HG03571 (cell line): ENCODE results near the gene LRRC36.

Experiments
- ATAC-seq: cut with Tn5 transposase; IDR thresholded peaks from one replicate; pipeline ENCODE4 v1.9.1; 2021; ENCODE audit not compliant: unreplicated experiment

LRRC36 gene

DNA sequence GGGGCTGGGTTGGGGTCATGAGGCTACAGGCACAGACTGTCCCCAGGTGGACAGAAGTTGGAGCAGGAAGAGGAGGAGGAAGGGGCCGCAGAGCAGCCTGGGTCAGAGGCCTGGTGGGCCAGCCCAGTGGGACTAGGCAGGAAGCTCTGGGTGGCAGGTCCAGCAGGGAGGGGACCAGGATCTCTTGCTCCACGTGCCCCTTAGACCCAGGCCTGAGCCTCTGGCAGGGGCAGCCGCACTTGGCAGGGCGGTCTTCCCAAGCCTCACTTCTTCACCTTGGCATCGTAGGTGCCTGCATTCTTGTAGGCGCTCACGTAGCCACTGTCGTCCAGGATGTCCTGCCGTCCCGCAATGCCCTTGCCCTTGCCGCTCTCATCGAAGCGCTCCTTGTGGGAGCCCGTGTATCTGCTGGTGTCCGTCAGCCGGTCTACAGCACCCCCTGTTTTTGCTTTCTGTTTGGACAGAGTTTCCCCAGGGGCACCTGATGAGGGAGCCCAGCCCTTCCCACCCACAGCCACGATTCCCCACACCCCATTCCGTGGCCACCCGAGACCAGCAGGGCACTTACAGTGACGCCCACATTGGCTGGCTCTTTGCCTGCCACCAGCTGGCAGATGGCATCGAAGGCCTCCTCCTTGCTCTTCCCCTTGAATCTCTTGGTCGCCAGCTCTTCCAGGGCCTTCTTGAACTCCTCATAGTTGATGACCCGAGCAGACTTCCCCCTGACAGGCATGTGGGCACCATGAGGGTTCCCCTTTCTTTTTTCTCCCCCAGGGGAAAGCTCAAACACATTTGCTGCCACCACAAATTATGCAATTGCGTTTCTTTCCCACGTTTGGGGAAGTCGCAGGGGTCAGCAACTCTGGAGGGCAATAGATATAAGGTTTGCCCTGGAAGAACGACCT lies 63.5 kb downstream of the LRRC36 start:
- no peak for ATAC-seq

DNA sequence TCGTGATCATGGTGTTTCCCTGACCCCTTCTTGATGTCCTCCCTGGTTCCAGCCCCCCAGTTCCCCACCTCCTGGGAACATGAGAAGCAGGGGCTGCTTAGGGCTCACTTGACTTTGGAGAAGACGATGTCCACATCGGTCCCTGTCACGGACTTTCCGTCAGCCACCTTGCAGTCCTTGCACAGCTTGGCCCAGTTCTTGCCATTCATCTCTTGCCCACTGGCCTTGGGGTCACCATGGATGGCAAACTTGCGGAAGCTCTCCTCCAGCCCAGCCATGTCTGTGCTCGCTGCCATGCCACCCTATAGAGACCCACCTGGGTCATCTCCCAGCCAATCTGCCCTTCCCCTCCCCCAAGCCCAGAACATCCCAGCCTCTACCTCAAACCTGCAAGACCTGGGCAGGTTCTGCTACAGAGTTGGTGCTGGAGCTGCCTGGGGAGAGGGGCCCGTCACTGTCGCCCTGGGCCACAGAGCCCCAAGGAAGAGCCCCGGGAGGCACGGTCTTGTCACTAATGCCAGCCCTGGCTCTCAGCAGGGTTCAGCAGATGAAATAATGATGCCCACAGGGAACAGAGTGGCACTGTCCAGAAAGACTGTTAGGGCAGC lies 64.3 kb downstream of the LRRC36 start:
- no peak for ATAC-seq

DNA sequence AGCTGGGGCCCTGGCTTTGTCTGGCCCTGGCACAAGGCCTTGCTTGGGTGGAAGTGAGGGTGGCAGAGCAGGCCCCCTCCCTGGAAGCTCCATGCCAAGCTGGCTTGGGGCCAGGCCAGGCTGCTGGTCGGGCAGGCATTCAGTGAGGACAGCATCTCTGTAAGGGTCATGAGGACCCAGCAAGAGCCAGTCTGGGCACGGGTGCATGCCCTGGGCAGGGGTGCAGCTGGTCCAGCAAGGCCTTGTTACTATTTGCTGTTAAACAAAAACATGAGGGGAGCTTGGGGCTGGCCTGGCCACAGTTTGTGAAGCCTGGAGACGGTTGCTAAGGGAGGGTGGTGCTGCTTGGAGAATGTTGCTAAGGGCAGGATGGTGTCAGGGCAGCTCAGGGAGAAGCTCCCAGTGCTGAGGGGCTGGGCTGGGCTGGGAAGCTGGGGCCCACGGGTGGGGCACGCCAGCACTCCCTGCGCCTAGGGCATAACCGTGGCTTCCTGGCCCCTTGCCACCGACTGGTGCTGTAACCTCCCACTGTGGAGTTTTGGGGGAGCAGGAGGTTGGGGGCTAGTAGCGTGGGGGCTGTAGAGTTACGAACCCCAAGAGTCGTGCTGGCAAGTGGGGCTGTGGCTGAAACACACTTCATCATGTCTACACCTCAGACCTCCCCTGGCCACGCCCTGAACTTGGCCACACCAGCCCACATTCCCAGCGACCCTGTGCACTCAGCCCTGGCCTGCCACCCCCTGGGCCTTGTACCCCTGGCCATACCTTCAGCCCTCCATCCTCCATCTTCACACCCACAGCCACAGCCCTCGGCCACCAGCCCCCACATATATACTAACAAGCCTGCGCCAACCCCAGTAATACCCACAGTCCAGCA lies 65.0 kb downstream of the LRRC36 start:
- no peak for ATAC-seq

DNA sequence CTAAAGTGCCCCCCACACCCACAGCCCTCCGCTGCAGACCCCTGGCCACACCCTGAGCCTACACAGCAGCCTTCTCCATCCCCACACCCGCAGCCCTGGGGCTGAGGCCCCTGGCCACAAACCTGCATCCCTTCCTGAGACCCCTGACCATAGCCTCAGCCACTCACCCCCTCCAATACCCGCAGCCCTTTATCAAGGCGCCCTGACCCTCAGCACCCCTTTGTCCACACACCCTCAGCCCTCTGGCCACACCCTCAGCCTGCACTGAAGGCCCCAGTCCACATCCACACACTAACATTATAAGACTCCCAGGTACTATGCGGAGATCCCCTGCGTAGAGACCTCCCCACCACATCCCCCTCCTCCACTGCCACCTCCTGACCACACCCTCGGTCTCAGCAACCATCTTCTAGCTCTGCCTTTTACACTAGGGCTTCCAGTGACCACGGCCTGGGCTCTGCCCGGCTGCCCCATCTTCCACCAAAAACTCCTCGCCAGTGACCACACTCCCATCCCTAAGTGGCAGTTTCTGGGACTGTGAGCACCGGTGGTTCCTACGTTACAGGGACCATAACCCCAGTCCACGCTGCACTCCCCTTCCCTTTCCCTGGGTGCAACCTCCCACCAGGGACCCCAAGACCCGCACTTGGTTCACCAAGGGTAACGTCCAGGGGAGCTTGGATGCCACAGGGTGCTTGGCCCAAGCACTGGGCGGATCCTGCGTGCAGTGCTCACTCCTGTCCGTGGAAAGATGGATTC lies 65.9 kb downstream of the LRRC36 start:
- no peak for ATAC-seq

DNA sequence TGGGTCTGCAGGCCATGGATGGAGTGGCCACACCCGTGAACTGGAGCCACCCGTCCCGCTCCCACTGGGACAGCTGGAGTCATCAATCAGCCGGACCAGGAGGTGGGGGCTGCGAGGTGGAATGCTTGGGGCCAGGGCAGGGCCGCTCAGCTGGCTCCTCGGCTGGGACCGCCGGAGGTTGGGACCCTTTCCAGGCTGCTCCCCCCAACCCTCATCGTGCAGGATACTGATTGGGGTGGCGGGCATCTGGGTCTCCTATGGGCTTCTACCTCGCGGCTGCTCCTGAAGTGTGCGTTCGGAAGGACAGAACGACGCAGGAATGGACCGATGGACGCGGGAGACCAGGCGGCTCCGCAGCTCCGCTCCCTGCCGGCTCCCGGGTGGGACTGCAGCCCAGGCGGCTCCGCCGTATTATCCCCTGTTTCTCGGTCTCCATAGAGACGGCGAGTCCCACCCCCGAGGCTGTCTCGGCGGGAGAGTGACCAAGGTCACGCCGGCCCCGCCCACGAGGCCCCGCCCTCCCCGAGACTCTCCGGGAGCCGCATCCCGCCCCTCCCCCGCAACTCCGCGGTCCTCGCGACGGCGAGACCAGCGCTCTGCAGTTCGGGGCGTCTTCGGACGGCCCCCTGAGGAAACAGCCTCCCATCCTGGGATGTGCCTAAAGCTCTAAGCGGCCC lies 66.6 kb downstream of the LRRC36 start, which contains the start of gene TPPP3:
Gene TPPP3 (minus strand): TSS at position 388 of the 677 bp plus-strand sequence. CDS start 2,387 bp downstream, outside the sequence.
- ATAC-seq: no peak

DNA sequence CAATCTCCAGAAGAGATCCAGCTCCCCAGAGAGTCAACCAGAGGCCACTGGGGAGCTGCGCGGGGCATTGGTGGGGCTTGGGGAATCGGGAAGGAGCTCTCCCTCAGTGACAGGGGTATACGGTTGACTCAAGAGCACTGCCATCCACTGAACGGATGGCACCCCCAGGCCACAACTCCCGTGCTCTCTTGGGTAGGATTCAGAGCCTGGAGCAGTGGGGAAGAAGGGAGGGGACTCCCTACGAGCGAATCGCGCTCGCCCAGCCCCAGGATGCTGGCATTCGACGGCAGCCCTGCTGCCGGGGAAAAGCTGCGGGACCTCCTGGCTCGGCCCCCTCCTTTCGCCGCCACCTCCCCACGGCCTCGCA lies 67.2 kb downstream of the LRRC36 start:
- ATAC-seq: no peak

DNA sequence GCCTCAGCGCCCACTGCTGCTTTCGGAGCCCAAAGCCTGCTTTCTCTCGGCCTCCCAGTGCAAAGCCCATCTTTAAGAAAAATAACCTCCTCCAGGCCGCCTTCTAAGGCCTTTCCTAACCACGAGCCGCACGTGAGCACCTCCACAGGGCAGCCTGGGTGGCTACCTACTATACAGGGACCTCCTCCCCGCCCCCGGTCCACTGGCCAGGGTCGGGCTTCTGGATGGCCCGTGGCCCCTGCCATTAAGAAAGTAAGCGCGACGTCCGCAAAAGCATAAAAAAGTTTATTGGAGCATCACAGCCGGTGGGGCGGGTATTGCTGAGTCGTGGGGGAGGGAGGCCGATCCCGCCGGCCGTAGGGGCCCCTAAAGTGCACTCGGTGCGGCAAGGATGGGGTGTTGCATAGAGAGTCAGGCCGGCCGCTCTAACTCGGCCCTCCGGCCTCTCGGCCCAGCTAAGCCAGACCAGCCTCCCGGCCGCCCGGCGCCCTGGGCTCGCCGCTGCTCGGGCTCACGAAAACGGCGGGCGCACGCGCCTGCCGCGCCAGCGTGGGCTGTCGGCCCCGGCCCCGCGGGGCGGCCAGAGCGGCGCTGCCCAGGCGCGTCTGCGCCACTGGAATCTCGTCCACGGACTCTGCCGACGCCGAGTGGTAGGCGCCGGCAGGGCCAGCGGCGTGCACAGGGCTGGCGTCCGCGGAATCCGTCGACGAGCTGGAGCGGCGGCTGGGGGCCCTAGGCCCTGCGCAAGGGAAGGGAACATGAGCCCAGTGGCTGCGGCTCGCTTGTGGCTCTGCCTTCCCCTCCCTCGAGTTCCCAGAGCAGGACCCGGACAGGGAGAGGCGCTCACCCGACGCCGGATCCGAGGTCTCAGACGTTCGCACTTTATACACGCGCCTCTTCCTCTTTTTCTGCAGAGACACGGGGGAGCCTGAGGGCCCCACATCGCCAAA lies 67.8 kb downstream of the LRRC36 start:
- ATAC-seq: no peak

DNA sequence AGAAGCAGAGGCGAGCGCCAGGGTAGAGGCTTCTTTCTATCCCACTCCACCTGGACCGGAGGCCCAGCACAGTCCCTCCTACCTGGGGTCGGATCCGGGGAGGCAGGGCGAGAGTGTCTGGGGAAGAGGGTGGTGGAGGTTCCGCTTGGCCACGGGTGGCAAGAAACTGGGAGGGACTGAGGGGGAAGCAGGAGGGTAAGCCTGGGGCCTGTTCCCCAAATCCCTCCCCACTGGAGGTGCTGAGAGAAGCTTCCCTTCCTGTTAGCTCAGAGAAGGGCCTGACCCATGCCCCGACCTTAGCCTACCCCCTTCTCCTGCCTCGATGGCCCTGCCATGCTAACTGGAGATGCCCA lies 68.5 kb downstream of the LRRC36 start:
- ATAC-seq: no peak

DNA sequence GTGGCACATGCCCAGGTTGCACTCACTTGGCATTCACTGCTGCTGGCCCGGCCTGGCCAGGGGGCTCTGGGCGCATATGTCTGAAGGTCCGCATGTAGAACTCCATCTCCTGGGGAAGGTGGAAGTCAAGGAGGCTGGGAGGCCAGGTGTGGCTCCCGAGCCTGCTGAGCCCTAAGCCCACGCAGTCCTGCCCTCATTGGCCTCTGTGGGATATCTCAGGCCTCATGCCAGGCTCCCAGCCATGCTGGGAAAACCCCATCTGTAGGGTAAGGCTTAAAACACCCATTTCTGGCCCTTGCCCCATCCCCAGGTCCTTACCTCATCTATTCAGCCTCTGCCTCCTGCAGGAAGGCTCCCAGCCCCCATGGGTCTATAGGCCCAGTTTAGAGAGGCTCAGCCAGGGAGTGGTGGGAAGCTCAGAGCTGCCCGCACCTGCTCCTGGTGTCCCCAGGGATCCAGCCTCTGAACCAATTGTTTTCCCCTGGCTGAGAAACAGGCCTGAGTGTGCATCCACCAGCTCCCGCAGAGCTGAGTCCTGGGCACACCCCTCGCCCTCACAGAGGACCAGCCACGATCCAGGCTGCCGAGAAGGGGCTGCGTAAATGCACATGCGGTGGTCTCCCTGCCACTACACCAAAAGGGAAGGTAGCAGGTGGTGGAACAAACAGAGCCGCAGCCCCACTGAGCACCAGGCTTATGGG lies 69.0 kb downstream of the LRRC36 start:
- no peak for ATAC-seq

DNA sequence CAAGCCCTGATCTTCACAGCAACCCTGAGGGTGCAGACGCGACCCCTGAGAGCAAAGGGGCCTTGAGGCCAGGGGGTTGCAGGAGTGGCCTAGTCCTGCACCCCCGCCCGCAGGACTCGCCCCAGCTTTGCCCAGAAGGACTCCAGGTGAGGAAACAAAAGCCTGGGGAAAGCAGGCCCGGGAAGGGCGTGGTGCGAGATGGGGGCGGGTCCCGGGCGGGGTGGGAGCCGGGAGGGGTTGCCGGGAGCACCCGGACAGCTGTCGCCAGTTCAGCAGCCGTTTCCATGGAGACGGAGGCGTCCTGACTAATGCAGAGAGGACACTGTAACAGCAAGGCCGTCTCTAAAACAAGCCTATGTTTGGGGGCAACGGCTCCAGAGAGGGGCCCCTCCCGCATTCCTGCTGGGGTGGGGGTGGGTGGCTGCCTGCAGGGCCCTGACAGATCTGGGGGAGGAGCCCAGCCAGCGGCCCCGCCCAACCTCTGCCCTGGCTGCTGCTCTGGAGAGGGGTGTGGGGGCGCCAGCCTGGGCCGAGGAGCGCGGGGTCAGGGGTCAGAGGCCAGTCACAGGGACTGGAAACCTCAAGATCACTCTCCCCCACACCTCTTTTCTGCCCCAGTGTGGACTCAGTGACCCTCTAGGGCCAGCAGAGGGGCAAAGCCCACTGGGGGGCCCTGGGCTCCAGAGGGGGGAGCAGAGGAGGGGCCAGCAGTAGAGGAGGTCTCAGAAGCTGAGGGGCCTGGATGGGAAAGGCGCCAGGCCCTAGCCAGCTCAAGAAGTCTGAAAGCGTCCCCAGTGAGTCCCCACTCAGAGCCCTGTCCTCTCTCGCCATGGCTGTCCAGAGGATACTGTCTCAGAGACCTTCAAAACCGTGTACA lies 69.8 kb downstream of the LRRC36 start:
- ATAC-seq: no peak

DNA sequence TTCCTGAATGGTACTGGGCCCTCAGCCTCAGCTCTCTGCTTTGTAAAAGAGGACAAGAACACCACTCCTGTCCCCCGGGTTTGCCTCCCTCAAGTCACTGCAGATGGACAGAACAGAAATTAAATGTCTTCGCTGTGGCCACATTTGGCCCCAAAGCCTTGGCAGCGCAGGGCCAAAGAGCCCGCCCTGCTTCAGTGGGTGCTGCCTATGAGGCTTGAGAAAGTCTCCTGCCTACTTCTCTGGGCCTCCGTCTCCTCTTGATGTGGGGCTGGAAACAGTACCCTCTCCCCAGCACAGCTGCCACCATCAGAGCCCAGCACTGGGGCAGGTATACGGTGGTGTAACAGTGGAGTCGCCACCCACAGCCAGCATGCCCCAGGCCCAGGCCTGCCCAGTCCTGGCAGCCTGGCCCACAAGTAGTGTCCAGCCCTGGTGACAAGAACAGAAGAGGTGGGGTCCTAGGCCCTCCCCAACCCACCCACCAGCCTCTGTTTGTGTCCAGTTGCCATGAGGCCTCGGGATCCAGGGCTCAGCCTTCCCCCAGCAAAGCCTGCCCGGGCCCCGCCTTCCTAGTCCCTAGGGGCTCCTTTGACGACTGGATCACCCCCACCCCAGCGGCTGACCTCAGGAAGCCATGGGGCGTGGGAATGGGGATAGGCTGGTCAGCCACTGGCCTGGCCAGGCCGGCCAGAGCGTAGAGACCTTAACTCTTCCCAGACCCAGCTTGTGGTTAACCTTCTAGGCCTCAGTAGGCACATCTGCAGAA lies 70.6 kb downstream of the LRRC36 start:
- ATAC-seq: no peak

DNA sequence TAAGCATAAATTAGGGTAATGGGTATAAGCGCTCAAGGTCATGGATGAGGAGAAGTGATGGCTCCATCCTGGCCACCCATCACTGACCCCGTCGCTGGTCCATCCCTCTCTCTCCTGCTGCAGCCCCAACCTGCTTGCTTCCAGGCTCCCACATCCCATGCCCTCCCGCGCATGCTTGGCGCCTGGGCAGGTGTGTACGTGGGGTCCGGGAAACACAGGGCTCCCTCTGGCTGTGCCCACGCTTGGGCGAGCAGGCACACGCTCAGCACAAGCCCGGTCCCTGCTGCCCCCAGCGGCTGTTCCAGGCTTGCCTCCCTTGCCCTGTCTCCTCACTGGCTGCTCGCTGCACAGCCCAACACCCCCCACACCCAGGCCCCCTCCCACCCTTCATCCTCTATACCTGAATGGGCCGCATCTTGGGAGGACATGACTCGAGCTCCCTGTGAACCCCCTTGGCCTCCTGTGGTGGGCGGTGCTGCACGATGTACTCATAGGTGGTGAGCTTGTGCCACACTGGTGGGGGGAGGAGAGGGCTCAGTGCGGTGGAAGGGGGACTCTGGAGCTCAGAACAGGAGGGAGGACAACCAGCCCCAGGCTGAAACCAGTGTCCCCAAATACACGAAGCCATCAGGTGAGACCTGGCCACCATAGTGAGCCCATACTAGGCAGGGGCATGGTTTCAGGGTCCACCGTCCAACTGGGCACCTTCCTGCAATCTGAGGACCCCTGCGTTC lies 71.4 kb downstream of the LRRC36 start:
- no peak for ATAC-seq

DNA sequence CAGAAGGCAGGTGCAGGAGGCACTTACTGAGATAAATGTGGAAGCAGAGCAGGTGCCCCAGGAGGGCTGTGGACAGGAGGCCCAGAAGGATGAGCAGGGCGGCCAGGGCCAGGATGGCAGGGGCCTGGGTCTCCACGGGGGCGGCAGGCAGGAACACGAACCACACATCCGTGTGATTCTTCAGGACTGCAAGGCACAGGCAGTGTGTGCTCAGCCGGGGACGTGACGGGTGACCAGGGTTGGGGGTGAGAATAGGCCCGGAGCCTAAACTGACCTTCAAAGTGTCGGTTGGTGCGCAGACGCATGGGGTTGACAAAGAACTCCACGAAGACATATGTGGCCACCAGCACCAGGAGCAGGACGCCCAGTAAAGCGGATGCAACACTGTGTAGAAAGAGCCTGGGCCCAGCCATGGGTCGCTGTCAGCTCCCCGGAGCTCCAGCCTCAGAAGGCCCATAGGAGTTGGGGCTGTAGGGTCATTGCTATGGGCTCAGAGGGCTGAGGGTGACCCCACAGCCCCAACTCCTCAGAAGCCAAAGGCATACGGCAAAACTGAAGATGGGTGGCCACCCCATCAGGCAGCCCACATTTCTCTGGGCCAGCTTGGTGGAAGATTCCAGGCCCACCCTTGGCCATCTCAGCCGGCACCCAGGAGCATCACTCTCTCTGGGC lies 72.1 kb downstream of the LRRC36 start:
- no peak for ATAC-seq

DNA sequence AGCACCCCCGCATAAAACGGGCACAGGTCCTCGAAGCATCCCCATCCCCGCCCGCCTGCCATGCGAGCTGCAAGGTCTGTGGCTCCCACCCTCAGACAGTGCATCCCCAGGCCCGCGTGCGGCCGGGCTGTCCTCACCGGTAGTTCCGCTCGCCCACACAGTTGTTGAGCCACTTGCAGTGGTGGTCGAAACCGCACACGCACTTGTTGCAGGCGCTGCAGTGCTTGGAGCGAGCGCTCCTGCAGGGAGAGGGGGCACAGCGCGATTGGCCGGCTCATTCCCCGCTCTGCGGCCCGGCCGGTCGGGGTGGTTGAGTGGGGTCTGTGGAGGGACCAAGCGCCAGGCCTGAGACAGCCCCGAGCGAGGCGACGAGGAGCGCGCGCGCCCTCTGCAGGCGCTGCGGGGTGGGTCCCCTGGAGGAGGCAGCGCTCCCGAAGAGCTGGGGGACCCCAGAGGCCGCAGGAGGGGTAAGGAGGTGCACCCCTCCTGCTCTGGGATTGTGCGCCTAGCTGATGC lies 72.7 kb downstream of the LRRC36 start:
- no peak for ATAC-seq
